NCI-H2081 (cell line): ENCODE measurements around the gene IL23A.
A peak's percentile ranks its signal among the peaks of the same experiment; 100 is the strongest.
"Not testable (repeated sequence)": the region's sequence is repeated elsewhere in the genome, so short reads cannot be mapped to it uniquely, and the experiment has no call there.

Source experiments
- DNase-seq, 2 experiments: peaks; one replicate each; lab custom pipeline; 2025; lab: John Stamatoyannopoulos, UW

The IL23A gene

GRCh38 chr12:56326126-56326525 is 12.6 kb upstream of the IL23A start:
- no peak for DNase-seq

GRCh38 chr12:56326533-56326932 is 12.2 kb upstream of the IL23A start:
- peak in 1 of 2 experiments; percentile 8 for DNase-seq

- no peak for DNase-seq
Observed at GRCh38 chr12:56330936-56331490, 7.7 kb upstream of the IL23A start.

GRCh38 chr12:56332512-56333196 is 6.0 kb upstream of the IL23A start:
- DNase-seq = no peak

GRCh38 chr12:56333197-56333678 is 5.4 kb upstream of the IL23A start:
- no peak for DNase-seq

- DNase-seq = peak; percentile 97 to 99
Observed at GRCh38 chr12:56333679-56334489, 4.8 kb upstream of the IL23A start, which contains the start of gene PAN2. TSS of gene PAN2 (minus strand) at chr12:56334000. CDS start at chr12:56333094, 906 bp downstream.

GRCh38 chr12:56334490-56334793 is 4.2 kb upstream of the IL23A start:
- DNase-seq = no peak

GRCh38 chr12:56335527-56335926 is 3.2 kb upstream of the IL23A start:
- not testable (repeated sequence) for DNase-seq

- no peak for DNase-seq
Observed at GRCh38 chr12:56336361-56337167, 2.1 kb upstream of the IL23A start.

- no peak for DNase-seq
Observed at GRCh38 chr12:56337753-56338251, 882 bp upstream of the IL23A start.

- DNase-seq = no peak
Observed at GRCh38 chr12:56339158-56339422, 406 bp downstream of the IL23A start.

GRCh38 chr12:56341616-56342015 is 2.9 kb downstream of the IL23A start:
- no peak for DNase-seq

- not testable (repeated sequence) for DNase-seq
Observed at GRCh38 chr12:56342290-56342689, 3.6 kb downstream of the IL23A start.

- DNase-seq = no peak
Observed at GRCh38 chr12:56346675-56347074, 8.0 kb downstream of the IL23A start.

- DNase-seq = not testable (repeated sequence)
Observed at GRCh38 chr12:56347255-56347654, 8.6 kb downstream of the IL23A start.

- DNase-seq = no peak
Observed at GRCh38 chr12:56348776-56349175, 10.1 kb downstream of the IL23A start.

- DNase-seq = no peak
Observed at GRCh38 chr12:56350662-56351061, 12.0 kb downstream of the IL23A start.

GRCh38 chr12:56351325-56351724 is 12.6 kb downstream of the IL23A start:
- DNase-seq = no peak

- no peak for DNase-seq
Observed at GRCh38 chr12:56358836-56359532, 20.3 kb downstream of the IL23A start.

GRCh38 chr12:56359851-56360767 is 21.4 kb downstream of the IL23A start, which contains the start of gene STAT2:
TSS of gene STAT2 (minus strand) at chr12:56360107. CDS start at chr12:56356571, 3,536 bp downstream.
- DNase-seq = peak; percentile 98 to 99
